HEK293 (cell line): Measurements from ENCODE around the gene TTC31.

Source experiments
- TCF7L2 ChIP-seq: IDR thresholded peaks from 2 replicates; pipeline ENCODE4 v1.6.1; 2011; ENCODE audit warnings: low read depth, mild to moderate bottlenecking, inconsistent platforms, low read length, moderate library complexity, borderline replicate concordance
- ZBTB7A ChIP-seq: fragments of 450-650 bp; formaldehyde crosslinking; IDR thresholded peaks from 2 replicates; pipeline ENCODE4 v1.5.1; 2016; ENCODE audit warnings: low read depth, missing biosample characterization, missing genetic modification characterization
- ZNF707 ChIP-seq: fragments of 450-650 bp; formaldehyde crosslinking; IDR thresholded peaks from 2 replicates; pipeline ENCODE4 v1.5.1; 2016; ENCODE audit warnings: missing biosample characterization, missing genetic modification characterization
- TF ChIP-seq, protein P1 (sequence below): fragments of 450-650 bp; formaldehyde crosslinking; IDR thresholded peaks from 2 replicates; pipeline ENCODE4 v1.5.1; 2016; ENCODE audit warnings: missing biosample characterization, missing genetic modification characterization

DNA sequence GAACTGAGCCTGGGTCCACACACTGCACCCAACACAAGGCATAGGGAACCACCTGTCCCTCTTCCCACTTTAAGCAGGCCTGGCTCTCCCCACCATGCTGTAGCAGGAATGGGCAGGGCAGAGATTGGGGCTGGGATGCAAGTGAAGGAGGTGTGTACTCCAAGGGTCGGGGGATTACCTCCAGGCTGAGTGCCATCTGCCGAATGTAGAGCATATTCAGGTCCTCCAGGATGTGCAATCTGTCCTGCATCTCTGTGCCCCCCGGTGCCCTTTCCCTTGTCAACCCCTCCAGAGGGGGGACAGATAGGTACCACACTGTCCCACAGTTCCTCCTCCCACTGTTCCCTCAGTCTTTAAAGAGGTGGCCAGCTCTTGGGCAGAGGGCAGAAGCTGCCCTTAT lies 43.5 kb upstream of the TTC31 start:
- TF ChIP-seq ZBTB7A (tag by site-specific recombination) (no peak), ZNF707 (tag by site-specific recombination) (no peak), TCF7L2 (no peak)
- TF ChIP-seq, protein P1, sequence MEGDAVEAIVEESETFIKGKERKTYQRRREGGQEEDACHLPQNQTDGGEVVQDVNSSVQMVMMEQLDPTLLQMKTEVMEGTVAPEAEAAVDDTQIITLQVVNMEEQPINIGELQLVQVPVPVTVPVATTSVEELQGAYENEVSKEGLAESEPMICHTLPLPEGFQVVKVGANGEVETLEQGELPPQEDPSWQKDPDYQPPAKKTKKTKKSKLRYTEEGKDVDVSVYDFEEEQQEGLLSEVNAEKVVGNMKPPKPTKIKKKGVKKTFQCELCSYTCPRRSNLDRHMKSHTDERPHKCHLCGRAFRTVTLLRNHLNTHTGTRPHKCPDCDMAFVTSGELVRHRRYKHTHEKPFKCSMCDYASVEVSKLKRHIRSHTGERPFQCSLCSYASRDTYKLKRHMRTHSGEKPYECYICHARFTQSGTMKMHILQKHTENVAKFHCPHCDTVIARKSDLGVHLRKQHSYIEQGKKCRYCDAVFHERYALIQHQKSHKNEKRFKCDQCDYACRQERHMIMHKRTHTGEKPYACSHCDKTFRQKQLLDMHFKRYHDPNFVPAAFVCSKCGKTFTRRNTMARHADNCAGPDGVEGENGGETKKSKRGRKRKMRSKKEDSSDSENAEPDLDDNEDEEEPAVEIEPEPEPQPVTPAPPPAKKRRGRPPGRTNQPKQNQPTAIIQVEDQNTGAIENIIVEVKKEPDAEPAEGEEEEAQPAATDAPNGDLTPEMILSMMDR (tag by site-specific recombination): no peak
